Daoy (cell line): Measurements from ENCODE around the gene MAP10. TPM values are rescaled to one million over a fixed set of nuclear protein-coding genes. Genes with fewer than 3 reads are reported as not detected.

ENCODE experiments used
- DNase-seq: peaks from one replicate; pipeline ENCODE4 v3.0.0-alpha.2; 2015; ENCODE audit warnings: low read depth
- total RNA-seq: library from RNA; depleted of rRNA; stranded (reverse); fragments of >200 nt; shearing (Covaris generic); gene quantifications from 2 replicates; pipeline ENCODE4 v1.2.3, GENCODE V29; 2014; rRNA removed

Gene MAP10
- total RNA-seq, 1 experiment from 2014 or later = 6.5 TPM

GRCh38 chr1:232856541-232856940 lies 51.3 kb downstream of the MAP10 start:
- DNase-seq = no peak

Other genes with a start within 250 kb of the MAP10 start
- gene SIPA1L2, start 175.3 kb upstream of the MAP10 start, total RNA-seq = 33.7 and 37.4 TPM in 2 replicates
- gene NTPCR, start 145.2 kb downstream of the MAP10 start, total RNA-seq = 31.0 and 60.5 TPM in 2 replicates